GM18526 (cell line): Measurements from ENCODE around the gene PODXL2.

Experiments used
- POLR2A ChIP-seq: IDR thresholded peaks from 3 replicates; pipeline ENCODE4 v1.6.1; 2011; ENCODE audit not compliant: insufficient read length; ENCODE audit errors: extremely low read depth

Gene PODXL2

DNA sequence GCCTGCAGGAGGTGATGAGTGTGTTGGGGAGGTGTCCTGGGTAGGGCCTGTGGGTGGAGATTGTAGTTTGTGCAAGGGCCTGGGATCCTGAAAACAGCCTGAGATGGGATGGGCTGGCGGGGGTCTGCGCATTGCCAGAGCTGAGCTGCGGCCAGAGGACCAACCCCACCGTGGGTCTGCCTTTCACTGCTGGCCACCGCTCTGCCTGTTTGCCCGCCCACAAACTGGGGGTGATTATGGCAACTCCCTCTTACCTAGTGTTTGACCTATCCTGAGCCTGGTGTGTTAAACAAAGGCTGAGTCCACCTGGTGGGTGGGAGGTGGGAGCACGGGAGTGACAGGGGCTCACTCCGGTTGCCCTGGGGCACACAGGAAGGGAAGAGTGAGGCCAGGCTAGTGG lies 53.6 kb downstream of the PODXL2 start:
- TF ChIP-seq POLR2A = no peak

DNA sequence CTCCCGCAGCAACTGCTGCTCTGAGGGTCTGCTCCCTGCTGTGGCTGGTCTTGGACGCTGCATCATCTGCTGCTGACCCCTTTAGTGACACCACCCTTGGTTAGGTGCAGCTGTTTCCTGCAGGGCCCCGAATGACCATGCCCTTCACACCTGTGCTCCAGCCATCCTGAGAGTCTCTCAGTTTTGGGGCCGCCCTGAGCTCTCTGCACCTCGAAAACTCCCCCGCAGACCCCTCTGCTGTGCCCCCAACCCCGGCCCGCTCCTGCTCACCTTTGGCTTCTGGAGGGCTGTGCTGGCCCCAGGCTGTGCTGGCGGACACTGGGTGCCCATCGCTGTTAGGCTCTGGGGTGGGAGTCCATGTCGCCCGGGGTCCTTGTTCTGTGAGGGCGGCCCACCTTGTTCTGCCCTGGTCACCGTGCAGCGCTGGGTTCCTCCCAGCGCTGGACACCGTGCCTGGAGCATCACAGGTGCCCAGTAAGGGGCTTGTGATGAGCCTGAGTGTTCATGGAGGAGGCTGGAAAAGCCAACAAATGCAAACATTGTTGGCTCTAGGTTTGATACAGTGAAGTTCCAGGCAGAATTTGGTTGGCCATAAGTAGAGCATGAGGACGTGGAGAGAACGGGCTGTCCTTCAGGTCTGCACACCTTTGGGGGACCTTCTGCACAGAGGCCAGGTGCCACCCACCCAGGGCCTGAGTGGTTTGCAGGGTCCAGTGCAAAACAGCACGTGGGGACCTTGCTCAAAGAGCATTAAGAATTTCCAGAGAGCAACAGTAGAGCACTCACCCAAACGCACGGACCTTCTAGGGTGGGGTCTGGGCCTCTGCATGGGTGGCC lies 56.1 kb downstream of the PODXL2 start:
- no peak for TF ChIP-seq POLR2A

DNA sequence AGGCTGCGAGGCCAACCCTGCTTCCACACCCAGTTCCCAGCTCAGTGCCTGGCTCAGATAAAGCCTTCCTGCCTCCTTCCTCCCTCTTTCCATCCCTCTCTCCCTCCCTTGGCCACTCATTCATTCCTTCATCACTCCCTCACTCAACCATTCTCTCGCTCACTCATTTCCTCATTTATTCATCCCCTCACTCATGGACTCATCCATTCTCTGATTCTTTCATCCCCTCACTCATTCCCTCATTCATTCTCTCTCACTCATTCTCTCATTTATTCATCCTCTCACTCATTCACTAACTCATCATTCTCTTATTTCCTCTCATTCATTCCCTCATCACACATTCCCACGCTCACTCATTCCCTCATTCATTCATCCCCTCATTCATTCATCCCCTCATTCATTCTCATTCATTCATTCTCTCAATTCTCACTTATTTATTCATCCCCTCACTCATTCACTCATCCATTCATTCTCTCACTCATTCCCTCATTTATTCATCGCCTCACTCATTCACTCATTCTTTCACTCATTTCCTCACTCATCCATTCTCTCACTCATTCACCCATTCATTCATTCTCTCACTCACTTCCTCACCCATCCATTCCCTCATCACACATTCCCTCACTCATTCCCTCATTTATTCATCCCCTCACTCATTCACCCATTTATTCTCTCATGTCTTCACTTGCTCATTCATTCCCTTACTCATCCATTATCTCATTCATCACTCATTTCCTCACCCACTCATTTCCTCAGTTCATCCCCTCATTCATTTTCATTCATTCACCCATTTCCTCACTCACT lies 56.9 kb downstream of the PODXL2 start:
- no peak for TF ChIP-seq POLR2A

DNA sequence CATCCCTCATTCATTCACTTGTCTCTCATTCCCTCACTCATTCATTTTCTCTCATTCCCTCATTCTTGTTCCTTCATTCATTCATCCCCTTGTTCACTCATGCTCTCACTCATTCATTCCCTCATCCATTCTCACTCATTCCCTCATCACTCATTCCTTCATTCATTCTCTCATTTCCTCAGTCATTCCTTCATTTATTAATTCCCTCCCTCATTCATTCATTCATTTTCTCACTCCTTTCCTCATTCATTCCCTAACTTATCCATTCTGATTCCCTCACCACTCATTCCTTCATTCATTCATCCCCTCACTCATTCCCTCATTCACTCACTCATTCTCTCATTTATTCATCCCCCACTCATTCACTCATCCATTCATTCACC lies 57.5 kb downstream of the PODXL2 start:
- TF ChIP-seq POLR2A = no peak

DNA sequence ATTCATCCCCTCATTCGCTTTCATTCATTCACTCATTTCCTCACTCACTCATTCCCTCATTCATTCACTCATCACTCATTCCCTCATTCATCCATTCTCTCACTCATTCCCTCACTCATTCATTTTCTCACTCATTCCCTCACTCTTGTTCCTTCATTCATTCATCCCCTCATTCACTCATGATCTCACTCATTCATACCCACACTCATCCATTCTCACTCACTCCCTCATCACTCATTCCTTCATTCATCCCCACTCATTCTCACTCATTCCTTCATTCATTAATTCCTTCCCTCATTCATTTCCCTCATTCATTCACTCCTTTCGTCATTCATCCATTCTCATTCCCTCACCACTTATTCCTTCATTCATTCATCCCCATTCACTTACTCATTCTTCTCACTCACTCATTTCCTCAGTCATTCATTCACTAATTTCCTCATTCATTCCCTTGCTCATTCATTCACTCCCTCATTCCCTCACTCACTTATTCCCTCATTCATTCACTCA lies 58.3 kb downstream of the PODXL2 start:
- TF ChIP-seq POLR2A = no peak

DNA sequence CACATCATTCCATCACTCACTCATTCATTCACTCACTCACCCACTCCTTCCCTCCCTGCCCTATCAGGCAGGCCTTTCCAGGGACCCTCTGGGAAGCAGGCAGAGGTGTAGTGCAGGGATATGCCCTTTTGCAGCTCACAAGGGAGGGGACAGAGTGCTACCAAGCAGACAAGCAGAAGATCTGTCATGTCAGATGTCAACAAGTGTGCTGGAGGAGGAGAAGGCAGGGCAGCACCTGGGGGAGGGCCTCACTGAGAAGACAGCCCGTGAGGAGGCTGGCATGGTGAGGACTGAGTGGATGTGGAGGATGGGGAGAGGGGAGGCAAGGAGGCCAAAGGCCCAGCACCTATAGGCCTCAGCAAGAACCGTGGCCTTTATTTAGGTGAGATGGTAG lies 59.0 kb downstream of the PODXL2 start:
- no peak for TF ChIP-seq POLR2A

DNA sequence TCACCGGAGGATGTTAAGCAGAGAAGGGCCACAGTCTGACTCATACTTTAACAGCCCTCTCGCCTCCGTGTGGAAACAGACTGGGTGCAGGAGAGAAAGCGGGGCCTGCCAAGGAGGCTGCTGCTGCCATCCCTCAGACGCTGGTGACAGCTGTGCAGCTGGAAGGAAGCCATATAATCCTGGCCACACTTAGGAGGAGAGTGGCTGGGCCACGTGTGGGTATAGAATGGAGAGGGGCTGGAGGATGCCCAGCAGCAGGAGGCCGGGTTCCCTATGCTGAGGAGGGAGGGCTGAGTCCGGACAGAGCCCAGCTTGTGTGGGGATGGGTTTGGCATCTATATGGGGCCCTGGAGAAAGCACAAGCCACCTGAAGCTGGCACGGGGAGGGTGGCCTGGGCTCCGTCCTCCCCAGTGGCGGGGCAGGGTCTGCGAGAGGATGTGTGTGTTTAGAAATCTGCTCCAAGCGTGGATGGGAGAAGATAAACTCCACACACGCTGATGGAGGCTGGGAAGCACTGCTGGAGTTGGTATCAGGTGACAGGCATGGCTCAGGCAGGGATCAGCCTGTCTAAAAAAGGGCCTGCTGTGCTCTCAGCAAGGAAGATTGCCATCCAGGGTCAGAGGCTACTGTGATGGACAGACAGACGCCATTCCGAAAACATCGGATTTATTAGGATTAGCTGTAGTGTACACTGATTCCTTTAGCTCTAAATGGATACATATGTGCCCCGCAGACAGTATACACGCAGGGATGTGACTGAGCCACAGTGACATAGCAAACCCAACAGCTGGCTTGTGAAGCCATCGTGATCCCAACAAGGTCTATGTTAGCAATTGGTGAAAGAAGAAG lies 59.7 kb downstream of the PODXL2 start:
- no peak for TF ChIP-seq POLR2A

DNA sequence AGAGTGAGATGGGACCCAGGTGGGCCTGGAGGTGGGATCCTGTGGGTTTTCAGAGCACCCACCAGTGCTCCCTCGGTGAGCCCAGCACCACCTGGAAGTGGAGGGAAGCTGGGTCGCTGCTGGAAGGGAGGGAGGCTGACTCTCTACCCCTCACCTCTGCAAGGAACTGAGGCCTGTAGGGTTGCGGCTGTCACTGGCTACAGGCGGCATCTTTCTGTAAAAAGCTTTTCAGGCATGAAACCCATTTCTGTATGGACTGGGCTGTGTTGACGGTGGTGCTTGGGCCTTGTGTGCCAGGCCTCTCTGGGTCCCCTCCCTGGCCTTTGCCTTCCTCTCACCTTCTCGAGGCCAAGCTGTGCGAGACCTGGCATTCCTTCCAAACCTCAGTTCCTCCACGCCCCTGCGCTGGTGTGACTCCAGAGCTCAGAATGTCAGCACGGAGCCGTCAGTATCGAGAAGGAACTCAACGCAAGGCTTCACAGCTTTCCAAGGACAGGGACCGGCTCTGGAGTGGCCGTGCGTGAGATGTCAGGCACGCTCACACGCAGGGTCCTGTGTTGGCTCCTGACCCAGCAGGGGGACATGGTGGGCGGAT lies 60.4 kb downstream of the PODXL2 start:
- TF ChIP-seq POLR2A = no peak

DNA sequence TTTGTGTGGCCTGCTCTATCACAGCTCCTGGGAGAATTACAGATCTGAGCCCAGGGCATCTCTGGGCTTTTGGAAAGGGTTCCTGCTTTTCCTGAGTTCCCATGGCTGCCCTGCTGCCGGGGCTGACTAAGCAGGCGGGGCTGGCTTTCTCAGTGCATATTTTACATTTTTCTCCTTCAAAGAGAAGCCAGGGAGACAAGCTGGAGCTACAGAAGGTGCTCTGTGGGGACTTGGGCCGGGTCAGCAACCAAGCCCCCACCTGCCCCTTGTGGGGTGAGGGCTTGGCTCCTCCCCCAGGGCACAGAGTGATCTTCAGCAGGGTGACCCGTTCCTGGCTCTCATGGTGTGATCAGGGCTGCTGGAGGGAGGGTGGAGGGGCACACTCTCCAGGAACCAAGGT lies 61.1 kb downstream of the PODXL2 start:
- no peak for TF ChIP-seq POLR2A

DNA sequence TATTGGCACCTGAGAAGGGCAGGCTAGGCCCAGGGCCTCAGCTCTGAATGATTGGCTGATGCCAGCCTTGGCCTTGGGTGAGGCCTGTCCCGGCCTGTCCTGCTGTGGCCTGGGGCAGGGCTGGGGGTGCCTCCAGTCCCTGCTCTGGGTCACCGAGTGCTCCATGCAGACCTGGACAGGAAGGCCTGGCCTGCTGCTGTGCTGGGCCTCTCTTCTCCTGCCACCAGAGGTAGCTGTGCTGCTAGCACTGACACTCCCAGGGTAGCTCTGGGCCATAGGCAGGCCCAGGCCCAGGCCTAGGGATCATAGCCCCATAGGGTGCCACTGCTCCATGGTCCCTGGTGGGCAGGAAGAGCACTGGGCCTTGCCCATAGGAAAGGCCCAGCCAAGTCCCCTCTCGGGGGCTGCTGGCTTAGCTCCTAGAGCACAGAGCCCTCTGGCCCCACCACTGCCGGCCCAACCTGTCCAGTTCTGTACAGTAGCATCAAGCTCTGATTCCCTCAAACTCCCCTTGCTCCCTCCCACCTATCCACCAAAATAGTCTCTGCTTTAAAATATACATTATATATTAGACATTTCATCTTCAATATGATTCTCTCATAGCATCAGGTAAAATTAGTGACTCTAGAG lies 62.0 kb downstream of the PODXL2 start:
- TF ChIP-seq POLR2A = no peak

DNA sequence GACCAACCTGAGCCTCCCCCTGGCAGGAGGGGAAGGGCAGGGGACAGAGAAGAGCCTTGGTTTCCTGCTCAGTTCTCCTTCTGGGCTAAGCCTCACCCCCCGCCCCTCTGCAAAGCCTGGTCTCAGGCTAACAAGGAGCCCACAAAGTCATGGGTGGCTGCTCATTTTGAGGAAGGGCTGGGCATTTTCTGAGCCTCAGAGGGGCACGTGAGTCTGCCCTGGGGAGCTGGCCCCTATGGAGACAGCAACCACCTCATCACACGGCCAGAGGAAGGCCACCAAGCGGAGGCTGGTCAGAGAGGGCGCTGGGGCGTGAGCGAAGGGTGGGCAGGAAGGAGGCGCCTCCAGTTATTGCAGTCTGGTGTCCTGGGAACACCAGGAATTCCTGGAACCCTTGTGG lies 62.5 kb downstream of the PODXL2 start:
- TF ChIP-seq POLR2A = no peak

DNA sequence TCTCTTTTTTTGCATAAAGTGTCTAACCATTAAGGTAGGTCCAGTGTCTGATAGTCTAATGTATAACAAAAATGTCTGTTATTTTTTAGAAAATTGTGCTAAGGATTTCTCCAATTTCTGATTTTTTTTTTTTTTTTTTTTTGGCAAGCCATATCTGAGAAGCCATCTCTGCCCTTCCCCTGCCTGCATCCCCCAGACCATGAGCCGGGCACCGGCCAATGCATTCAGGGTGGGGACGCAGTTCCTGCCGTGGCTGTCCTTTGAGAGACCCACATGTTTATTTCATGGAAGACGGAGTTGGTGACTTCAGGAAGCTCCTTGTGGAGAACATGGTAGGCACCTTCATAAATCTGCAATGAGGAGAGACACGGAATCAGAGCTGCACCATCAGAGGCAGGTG lies 63.0 kb downstream of the PODXL2 start:
- TF ChIP-seq POLR2A = no peak

DNA sequence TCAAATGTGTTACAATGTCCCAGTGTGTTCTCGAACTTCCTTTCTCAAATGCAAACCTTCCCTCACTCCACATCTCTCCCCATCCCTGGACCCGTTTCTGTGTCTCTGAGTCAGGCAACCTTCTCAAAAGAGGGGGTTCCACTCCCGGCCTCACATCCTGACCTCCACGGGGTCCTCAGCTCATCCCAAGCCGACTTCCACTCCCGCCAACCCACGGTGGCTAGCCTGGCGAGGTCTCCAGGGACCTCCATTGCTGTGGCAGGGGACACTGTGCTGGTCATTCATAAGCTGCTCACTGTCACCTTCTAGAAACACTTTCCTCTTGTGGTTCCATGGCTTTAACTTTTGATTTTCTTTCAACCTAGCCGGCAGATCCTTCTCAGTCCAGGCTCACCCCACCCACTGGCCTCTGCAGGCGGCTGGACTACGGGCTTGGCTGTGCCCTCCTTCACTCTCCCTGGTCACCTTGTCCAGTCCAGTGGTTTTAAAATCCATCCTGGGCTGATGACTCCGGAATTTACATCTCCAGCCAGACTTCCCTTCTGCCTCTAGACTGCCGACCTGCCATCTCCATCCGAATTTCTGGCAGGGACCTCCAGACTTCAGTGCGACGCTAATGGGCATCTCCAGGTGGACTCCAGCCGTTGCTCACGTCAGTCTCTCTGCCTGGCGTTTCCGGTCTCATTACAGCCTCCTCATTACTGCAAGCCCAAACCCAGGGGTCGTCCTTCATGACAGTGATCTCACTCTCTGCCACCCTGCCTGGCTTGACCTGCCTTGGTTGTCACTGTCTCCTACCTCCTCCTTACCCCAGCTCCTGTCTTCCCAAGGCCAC lies 63.7 kb downstream of the PODXL2 start:
- no peak for TF ChIP-seq POLR2A

DNA sequence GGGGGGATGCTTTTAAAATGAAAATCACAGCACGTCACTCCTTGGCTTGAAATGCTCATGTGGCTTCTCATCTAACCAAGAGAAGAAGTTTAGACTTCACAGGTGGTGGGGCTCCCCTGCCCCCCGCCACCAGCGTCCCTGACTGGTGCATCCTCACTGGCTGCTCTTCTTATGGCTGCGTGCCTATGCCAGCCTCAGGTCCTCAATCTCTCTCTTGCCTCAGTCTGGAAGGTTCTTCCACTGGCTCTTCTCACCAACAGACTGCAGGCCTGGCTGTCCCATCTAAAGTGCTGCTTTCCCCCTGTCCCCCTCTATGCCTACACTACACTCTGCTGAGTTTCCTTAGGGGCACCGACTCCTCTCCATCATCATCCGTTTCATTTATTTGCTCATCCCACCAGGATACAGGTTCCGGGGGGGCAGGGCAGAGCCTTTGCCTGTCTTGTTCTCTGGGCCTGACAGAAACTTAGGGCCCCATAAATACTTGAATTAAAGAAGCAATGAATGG lies 64.4 kb downstream of the PODXL2 start:
- TF ChIP-seq POLR2A = no peak
